Measurements from ENCODE around the gene DDX51.
A peak's percentile ranks its signal among the peaks of the same experiment; 100 is the strongest.

The DDX51 gene

GRCh38 chr12:132144115-132144809, at the start of gene DDX51, which contains the start of gene NOC4L:
TSS of gene DDX51 (minus strand) at chr12:132144319. CDS start at chr12:132144296, 23 bp downstream.
TSS of gene NOC4L (plus strand) at chr12:132144457. CDS start at chr12:132144489, 32 bp downstream.
- peak; percentile 94 to 96 for DNase-seq

GRCh38 chr12:132191715-132192553, 47.8 kb upstream of the DDX51 start:
- DNase-seq, result no peak

- no peak for DNase-seq
These were observed 46.8 kb upstream of the DDX51 start for GRCh38 chr12:132190834-132191500.

- DNase-seq, result no peak
These were observed 46.1 kb upstream of the DDX51 start for GRCh38 chr12:132190012-132190755.

GRCh38 chr12:132189378-132190011, 45.4 kb upstream of the DDX51 start:
- peak; percentile 94 to 97 for DNase-seq

- DNase-seq, result no peak
These were observed 44.8 kb upstream of the DDX51 start for GRCh38 chr12:132188916-132189325.

- no peak for DNase-seq
These were observed 44.4 kb upstream of the DDX51 start for GRCh38 chr12:132188451-132188901.

GRCh38 chr12:132187646-132188450, 43.7 kb upstream of the DDX51 start:
- no peak for DNase-seq

GRCh38 chr12:132186857-132187620, 42.9 kb upstream of the DDX51 start:
- DNase-seq, result no peak

- DNase-seq, result peak in 1 of 2 donors; percentile 21
These were observed 42.2 kb upstream of the DDX51 start for GRCh38 chr12:132186208-132186856.

GRCh38 chr12:132185705-132186104, 41.6 kb upstream of the DDX51 start:
- peak; percentile 25 to 60 for DNase-seq

GRCh38 chr12:132182711-132183365, 38.7 kb upstream of the DDX51 start:
- no peak for DNase-seq

GRCh38 chr12:132182206-132182710, 38.1 kb upstream of the DDX51 start:
- no peak for DNase-seq

GRCh38 chr12:132181570-132182200, 37.6 kb upstream of the DDX51 start:
- no peak for DNase-seq

- no peak for DNase-seq
These were observed 36.8 kb upstream of the DDX51 start for GRCh38 chr12:132180648-132181546.

GRCh38 chr12:132179431-132180362, 35.6 kb upstream of the DDX51 start:
- DNase-seq, result no peak
